Stimulated activated naive CD8-positive, alpha-beta T cell treated with anti-CD3 and anti-CD28 coated beads, Interleukin-15, Interleukin-2, amounts not matched to agents 100 ng/mL and 50 ng/mL, for 24 hours (primary cell): ENCODE data around the gene SPATA13.

Experiments used
- H3K27ac Mint-ChIP-seq: one replicate; pipeline ENCODE4 v1.8.0; 2021; ENCODE audit warnings: mild to moderate bottlenecking, mixed read lengths
- H3K27me3 Mint-ChIP-seq: one replicate; pipeline ENCODE4 v1.8.0; 2021; ENCODE audit warnings: mixed read lengths
- H3K36me3 Mint-ChIP-seq: one replicate; pipeline ENCODE4 v1.8.0; 2021; ENCODE audit warnings: low read depth, mixed read lengths
- H3K4me1 Mint-ChIP-seq: one replicate; pipeline ENCODE4 v1.8.0; 2021; ENCODE audit warnings: low read depth, mixed read lengths
- H3K4me3 Mint-ChIP-seq: one replicate; pipeline ENCODE4 v1.8.0; 2021; ENCODE audit warnings: mild to moderate bottlenecking, mixed read lengths
- H3K9me3 Mint-ChIP-seq: one replicate; pipeline ENCODE4 v1.8.0; 2021; ENCODE audit warnings: mixed read lengths

SPATA13 gene

DNA sequence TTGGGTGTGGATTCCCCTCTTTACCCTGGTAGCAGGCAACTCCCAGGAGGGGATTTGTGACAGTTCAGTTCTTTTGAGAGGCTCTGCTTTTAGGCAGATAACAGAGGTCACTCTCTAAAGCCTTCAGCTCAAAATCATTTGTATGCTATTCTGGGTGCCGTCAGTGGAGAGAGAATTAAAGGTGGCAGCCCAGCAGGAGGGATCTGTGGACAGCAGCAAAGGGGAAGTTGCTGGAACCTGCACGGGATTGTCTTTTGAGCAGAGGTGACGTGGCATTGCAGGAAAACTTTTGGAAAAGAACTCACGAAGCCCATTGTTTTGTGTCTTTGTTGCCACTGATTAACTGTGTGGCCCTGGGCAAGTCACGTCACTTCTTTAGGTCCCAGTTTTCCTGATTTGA is 86.5 kb downstream of the SPATA13 start:
- H3K27me3 Mint-ChIP-seq, result no peaks in the 10 kb centered on the region
- H3K4me3 Mint-ChIP-seq, result no peak overlapping the region
- H3K36me3 Mint-ChIP-seq, result peaks cover 11% of the 10 kb centered on the region
- H3K27ac Mint-ChIP-seq, result no peak overlapping the region
- H3K9me3 Mint-ChIP-seq, result no peaks in the 10 kb centered on the region
- peaks cover 37% of the 10 kb centered on the region for H3K4me1 Mint-ChIP-seq

DNA sequence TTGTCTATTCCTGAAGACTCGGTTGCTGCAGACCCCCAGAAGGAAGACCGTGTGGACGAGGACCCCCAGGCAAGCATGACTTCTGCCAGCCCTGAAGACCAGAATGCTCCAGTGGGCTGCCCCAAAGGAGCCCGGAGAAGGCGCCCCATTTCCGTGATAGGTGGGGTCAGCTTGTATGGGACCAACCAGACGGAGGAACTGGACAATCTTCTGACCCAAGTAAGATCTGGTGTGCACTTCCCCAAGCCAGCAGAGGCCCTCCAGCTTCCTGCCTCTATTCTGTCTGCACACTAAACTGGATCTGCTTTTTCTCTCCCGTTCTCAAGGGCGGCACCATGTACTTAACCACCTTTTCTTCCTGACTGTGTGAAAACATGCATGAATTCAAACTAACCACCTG is 89.1 kb downstream of the SPATA13 start:
- no peaks in the 10 kb centered on the region for H3K9me3 Mint-ChIP-seq
- H3K27ac Mint-ChIP-seq, result peak overlapping the region; percentile 64
- no peaks in the 10 kb centered on the region for H3K27me3 Mint-ChIP-seq
- H3K36me3 Mint-ChIP-seq, result peaks cover 30% of the 10 kb centered on the region
- H3K4me3 Mint-ChIP-seq, result peak overlapping the region; percentile 93
- H3K4me1 Mint-ChIP-seq, result peaks cover 63% of the 10 kb centered on the region

DNA sequence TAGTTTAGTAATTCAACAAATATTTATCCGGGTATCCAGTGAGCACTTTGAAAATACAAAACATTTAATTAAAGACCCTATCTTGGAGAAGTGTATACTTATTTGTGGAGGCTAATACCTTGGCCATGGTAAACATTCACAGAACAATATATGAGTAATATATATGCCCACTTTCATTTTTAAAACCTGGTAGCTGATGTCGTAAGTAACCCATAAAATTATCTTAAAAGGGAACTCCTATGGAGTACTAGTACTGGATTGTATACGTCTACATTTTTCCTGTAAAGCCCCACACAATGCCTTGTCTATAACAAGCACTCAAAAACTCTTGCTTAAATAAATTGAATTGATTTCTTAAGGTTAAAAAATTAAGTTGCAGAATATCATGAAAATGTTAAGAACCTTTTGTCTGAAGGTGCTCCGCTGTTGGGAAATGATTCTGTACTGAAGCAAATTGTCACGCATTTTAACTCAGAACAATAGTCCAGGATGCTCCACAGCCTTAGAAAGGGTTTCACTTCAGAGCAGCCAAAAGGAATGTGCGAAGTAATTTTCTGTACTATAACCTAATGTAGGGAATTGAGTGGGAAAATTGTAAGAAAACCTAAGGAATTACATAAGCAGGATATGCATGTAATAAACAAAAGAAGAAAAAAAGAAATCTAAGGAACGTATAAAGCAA is 90.0 kb downstream of the SPATA13 start:
- Mint-ChIP-seq H3K9me3 (no peaks in the 10 kb centered on the region), H3K27ac (peak overlapping the region; percentile 97), H3K36me3 (peaks cover 37% of the 10 kb centered on the region), H3K27me3 (no peaks in the 10 kb centered on the region), H3K4me3 (peak overlapping the region; percentile 93), H3K4me1 (peaks cover 72% of the 10 kb centered on the region)

DNA sequence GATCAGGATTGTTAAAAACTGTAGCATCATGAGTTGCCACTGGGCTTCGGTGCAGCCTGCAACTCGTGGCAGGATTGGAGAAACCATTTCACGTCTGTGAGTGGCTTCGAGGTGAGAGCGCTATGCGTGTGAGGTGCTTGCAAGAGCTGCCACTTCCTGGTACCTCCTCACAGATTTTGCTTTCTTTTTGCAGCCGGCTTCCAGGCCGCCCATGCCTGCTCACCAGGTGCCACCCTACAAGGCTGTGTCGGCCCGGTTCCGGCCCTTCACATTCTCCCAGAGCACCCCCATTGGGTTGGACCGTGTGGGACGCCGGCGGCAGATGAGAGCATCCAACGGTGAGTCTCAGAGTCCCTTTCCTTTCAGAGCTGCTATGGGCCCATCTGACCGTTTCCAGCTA is 91.0 kb downstream of the SPATA13 start:
- peaks cover 73% of the 10 kb centered on the region for H3K4me1 Mint-ChIP-seq

DNA sequence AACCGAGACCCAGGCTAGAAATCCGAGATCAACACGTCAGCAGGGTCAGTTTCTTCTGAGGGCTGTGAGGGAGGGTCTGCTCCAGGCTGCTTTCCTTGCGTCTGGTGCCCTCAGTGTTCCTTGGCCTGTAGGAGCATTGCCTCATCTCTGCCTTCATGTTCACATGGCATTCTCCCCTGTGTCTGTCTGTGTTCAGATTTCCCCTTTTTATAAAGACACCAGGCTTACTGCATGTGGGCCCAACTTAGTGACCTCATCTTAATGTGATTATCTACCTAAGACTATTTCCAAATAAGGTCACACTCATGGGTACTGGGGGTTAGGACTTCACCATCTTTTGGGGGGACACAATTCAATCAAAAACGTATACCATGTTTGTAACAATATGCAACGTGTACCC is 91.6 kb downstream of the SPATA13 start:
- peaks cover 51% of the 10 kb centered on the region for H3K36me3 Mint-ChIP-seq
- H3K9me3 Mint-ChIP-seq, result no peaks in the 10 kb centered on the region
- H3K4me3 Mint-ChIP-seq, result peak overlapping the region; percentile 93
- H3K4me1 Mint-ChIP-seq, result peaks cover 74% of the 10 kb centered on the region
- H3K27me3 Mint-ChIP-seq, result no peaks in the 10 kb centered on the region
- peak overlapping the region; percentile 97 for H3K27ac Mint-ChIP-seq

More for the DNA sequence above, 91.0 kb downstream of the SPATA13 start:
- Mint-ChIP-seq H3K9me3 (no peaks in the 10 kb centered on the region), H3K27me3 (no peaks in the 10 kb centered on the region), H3K27ac (peak overlapping the region; percentile 97), H3K36me3 (peaks cover 45% of the 10 kb centered on the region), H3K4me3 (peak overlapping the region; percentile 93)

DNA sequence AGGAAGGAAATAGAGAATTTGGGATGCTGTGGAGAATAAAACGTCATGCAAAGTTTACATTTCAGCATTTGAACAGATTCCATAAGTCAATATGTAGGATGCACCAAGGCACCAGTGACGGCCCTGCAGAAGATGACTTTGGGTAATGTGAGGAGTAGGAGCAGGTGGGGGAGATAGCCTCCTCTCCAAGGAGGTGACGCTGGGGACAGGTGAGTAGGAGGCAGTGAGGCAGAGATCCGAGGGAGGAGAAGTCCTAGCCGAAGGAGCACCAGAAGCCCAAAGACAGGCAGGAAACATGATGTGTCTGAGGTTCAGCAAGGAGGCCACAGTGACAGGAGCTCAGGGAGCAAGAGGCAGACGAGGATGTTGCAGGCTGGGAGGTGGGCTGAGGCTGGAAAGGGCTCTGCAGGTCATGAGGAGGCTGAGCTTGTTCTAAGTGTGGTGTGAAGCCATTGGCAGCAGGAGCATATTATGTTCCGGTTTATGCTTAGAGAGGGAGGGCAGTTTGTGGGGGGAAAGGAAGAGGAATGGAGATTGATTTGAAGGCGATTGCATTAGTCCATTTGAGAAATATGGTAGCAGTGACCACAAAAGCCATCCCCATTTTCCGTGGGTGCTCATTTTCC is 93.1 kb downstream of the SPATA13 start:
- peaks cover 88% of the 10 kb centered on the region for H3K4me1 Mint-ChIP-seq
- peak overlapping the region; percentile 97 for H3K27ac Mint-ChIP-seq

DNA sequence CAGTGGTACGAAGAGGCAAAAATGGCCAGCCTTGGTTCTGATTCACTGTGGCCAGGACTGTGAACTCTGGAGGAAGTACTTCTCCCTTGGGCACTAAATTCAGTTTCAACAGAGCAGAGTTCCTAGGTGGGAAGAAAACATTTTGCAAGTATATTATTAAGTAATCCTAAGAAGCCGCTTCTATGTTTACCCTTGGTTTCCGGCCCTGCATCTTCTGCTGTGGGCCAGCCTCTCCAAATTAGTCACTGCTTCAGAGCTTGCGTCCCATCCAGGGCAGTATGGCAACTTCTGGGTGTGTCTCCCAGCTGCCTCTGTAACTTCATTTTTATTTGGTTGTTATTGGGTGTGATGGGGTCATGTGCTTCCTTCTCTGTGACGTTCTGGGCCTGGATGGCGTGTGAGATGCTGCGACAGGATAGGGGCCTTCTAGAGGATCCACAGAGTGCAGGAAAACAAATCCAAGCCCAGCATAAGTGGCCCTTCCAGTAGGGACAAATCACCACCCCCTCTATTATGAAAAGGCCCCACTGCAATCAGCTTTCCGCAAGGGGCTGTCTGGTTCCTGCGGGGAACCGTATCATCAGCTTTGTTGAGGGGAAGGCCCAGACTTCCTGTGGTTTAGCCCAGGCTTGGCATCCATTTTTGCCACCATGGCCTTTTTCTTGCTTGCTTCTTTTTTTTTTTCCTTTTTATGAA is 93.8 kb downstream of the SPATA13 start:
- peaks cover 93% of the 10 kb centered on the region for H3K4me1 Mint-ChIP-seq
- no peaks in the 10 kb centered on the region for H3K27me3 Mint-ChIP-seq
- no peaks in the 10 kb centered on the region for H3K9me3 Mint-ChIP-seq
- peak overlapping the region; percentile 93 for H3K4me3 Mint-ChIP-seq
- H3K36me3 Mint-ChIP-seq, result peaks cover 67% of the 10 kb centered on the region
- peak overlapping the region; percentile 97 for H3K27ac Mint-ChIP-seq

More for the DNA sequence above, 93.1 kb downstream of the SPATA13 start:
- Mint-ChIP-seq H3K27me3 (no peaks in the 10 kb centered on the region), H3K4me3 (peak overlapping the region; percentile 93), H3K36me3 (peaks cover 63% of the 10 kb centered on the region), H3K9me3 (no peaks in the 10 kb centered on the region)

DNA sequence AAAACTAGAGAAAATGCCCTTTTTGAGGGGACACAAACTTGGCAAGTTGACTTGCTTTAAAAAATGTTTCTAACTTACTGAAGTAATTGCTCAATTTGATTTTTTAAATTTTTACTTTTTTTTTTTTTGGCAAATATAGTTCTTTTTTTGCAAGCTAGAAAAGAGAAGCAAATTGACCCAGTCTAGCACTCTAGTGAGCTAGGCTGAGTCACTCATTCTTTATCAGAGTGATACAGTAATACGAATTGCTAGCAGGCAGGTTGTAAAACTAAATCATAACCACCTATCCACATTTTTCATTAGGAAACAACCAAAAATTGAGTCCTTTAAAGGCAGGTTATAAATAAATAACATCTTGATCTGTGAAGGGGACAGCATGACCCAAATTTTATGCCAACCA is 97.0 kb downstream of the SPATA13 start:
- Mint-ChIP-seq H3K27me3 (no peaks in the 10 kb centered on the region), H3K4me1 (peaks cover 93% of the 10 kb centered on the region), H3K27ac (peak overlapping the region; percentile 86), H3K36me3 (peaks cover 66% of the 10 kb centered on the region), H3K4me3 (no peak overlapping the region), H3K9me3 (no peaks in the 10 kb centered on the region)

DNA sequence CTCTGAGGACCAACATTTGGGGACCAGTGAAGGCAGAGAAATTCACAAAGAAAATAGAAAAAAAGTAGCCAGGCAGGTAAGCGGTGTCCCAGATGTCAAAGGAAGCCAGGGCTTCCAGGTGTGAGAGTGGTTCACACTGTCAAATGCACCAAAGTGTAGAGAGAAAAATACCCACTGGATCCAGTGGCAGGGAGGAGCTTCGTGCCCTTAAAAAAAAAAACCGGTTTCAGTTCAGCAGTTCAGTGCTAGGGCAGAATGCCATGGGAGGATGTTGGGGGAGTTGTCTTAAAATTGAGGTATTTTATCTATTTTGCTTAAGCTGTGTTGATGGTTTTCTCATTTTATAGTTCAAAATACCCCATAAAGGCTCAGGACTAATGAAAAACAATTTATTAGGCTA is 101.0 kb downstream of the SPATA13 start:
- Mint-ChIP-seq H3K4me3 (peak overlapping the region; percentile 45), H3K4me1 (peaks cover 92% of the 10 kb centered on the region), H3K9me3 (no peaks in the 10 kb centered on the region), H3K36me3 (peaks cover 42% of the 10 kb centered on the region), H3K27ac (peak overlapping the region; percentile 86), H3K27me3 (no peaks in the 10 kb centered on the region)

DNA sequence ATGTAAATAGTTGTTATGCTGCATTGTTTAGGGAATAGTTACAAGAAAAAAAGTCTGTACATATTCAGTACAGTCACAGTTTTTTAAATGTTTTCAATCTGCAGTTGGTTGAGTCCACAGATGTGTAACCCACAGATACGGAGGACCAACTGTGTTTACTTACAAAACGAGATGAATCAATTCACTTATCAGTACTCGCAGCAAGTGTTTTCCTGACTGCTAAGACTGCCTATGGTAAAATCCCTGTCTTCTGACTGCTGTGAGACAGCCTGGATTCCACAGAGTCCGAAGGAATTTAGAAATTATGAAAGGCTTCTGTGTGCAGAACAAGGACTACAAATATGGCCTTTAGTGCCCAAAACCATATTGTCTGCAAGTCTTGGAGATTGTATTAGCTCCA is 103.1 kb downstream of the SPATA13 start:
- H3K36me3 Mint-ChIP-seq, result peaks cover 31% of the 10 kb centered on the region
- H3K4me3 Mint-ChIP-seq, result peak overlapping the region; percentile 77

DNA sequence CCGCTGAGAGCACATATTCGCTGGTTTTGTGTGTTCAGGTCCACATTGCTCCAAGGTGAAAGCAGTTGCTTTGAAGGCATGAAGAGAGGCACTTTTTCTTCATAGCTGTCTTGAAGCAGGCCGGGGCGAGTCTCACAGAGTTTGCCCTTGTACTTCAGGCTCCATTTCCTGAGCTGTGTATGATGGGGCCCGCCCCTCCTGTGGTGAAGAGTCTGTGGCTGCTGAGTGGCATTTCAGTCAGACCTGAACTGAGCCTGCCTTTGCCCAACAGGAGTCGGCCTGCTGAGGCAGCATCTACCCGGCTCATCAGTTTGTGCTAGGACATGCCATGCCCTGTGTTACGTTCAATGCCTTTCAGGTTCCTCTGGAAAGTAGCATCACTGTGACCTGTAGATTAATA is 104.5 kb downstream of the SPATA13 start:
- H3K36me3 Mint-ChIP-seq, result peaks cover 25% of the 10 kb centered on the region
- H3K27ac Mint-ChIP-seq, result peak overlapping the region; percentile 93
- H3K4me3 Mint-ChIP-seq, result peak overlapping the region; percentile 77
- H3K4me1 Mint-ChIP-seq, result peaks cover 94% of the 10 kb centered on the region
- H3K27me3 Mint-ChIP-seq, result no peaks in the 10 kb centered on the region
- H3K9me3 Mint-ChIP-seq, result no peaks in the 10 kb centered on the region

More for the DNA sequence above, 103.1 kb downstream of the SPATA13 start:
- peak overlapping the region; percentile 93 for H3K27ac Mint-ChIP-seq
- peaks cover 93% of the 10 kb centered on the region for H3K4me1 Mint-ChIP-seq
- H3K9me3 Mint-ChIP-seq, result no peaks in the 10 kb centered on the region
- no peaks in the 10 kb centered on the region for H3K27me3 Mint-ChIP-seq

DNA sequence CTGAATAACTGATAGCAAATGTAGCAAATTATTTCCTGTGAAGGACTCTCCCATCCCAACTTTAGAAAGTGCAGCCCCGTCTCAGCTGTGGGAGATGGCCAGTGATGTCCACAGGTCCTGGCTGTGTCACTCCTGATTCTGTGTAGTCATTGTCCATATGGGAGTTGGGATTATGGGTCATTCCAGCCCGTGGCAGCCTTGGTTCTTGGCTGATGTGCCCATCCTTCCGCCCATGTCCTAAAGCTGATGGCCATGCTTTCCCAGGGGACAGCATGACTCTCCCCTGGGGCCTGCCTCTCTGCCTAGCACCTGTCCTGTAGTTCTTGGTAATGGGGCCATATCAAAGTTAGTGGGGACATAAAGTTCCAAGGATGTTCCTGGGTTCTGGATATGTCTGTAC is 104.9 kb downstream of the SPATA13 start:
- H3K9me3 Mint-ChIP-seq, result no peaks in the 10 kb centered on the region
- H3K36me3 Mint-ChIP-seq, result peaks cover 24% of the 10 kb centered on the region

DNA sequence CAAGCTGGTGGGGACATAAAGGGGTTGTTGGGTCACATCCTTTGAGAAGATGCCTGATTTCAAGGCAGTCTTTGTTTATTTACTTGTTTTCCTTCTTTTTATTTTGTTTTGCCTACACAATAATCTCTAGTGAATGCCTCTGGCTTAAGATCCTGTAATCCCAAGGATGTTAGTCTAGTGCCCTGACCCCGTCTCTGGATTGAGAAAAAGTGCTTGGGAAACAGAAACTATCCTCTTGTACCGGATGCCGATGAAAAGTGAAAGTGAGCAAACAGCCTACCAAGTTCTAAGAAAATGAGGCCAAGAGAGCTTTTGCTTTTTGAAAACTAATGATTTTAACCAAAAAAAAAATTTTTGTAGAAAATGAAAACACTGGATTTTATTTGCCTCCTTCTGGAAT is 106.8 kb downstream of the SPATA13 start:
- Mint-ChIP-seq H3K9me3 (no peaks in the 10 kb centered on the region), H3K27me3 (no peaks in the 10 kb centered on the region), H3K36me3 (peaks cover 13% of the 10 kb centered on the region), H3K4me1 (peaks cover 92% of the 10 kb centered on the region), H3K27ac (peak overlapping the region; percentile 88), H3K4me3 (peak overlapping the region; percentile 80)

More for the DNA sequence above, 104.9 kb downstream of the SPATA13 start:
- H3K4me3 Mint-ChIP-seq, result peak overlapping the region; percentile 77
- H3K27ac Mint-ChIP-seq, result peak overlapping the region; percentile 93
- H3K27me3 Mint-ChIP-seq, result no peaks in the 10 kb centered on the region
- H3K4me1 Mint-ChIP-seq, result peaks cover 94% of the 10 kb centered on the region

DNA sequence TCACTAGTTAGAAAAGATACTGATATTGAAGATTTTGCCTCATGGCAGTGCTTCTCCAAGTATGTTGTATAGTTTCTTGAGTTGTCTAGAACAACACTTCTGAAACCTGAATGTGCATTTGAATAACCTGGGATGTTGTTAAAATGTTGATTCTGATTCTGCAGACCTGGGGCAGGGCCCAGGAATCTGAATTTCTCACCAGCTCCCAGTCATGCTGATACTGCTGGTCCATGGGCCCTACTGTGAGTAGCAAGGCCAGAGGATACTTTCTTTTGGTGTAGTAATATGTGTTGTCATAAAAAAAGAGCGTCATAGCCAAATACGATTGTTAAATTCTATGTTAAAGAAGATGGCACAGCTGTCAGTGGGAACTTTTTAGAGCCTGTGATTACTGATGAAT is 107.3 kb downstream of the SPATA13 start:
- no peaks in the 10 kb centered on the region for H3K9me3 Mint-ChIP-seq
- peak overlapping the region; percentile 88 for H3K27ac Mint-ChIP-seq
- no peaks in the 10 kb centered on the region for H3K27me3 Mint-ChIP-seq
- H3K4me1 Mint-ChIP-seq, result peaks cover 92% of the 10 kb centered on the region
- peak overlapping the region; percentile 80 for H3K4me3 Mint-ChIP-seq
- peaks cover 15% of the 10 kb centered on the region for H3K36me3 Mint-ChIP-seq

DNA sequence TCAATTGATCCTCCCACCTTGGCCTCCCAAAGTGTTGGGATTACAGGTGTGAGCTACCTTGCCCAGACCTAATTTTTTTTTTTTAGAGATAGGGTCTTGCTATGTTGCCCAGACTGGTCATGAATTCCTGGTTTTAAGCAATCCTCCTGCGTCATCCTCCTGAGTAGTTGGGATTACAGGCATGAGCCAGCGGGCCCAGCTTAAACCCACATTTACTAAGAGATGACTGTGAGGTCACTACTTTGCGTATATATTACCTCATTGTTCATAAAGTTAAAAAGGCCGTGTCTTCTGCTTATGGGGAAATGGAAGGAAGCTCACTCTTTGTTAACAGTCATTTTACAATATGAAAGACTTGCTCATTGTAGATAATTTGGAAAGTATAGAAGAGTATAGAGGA is 109.3 kb downstream of the SPATA13 start:
- peaks cover 17% of the 10 kb centered on the region for H3K36me3 Mint-ChIP-seq
- H3K4me3 Mint-ChIP-seq, result peak overlapping the region; percentile 87

More for the DNA sequence above, 109.3 kb downstream of the SPATA13 start:
- peak overlapping the region; percentile 94 for H3K27ac Mint-ChIP-seq
- H3K27me3 Mint-ChIP-seq, result no peaks in the 10 kb centered on the region
- peaks cover 92% of the 10 kb centered on the region for H3K4me1 Mint-ChIP-seq
- H3K9me3 Mint-ChIP-seq, result no peaks in the 10 kb centered on the region
